Type B pancreatic cell (in vitro differentiated cells): ENCODE measurements around the gene MRPL24. TPM values are rescaled to one million over a fixed set of nuclear protein-coding genes. Genes with fewer than 3 reads are reported as not detected.

Source experiments
- DNase-seq: peaks from one replicate; pipeline ENCODE4 v3.0.0; 2021; ENCODE audit warnings: mixed read lengths; ENCODE audit not compliant: unreplicated experiment; ENCODE audit errors: extremely low spot score
- H3K27ac Mint-ChIP-seq: 2 replicates; pipeline ENCODE4 v1.8.0; 2021; ENCODE audit warnings: mild to moderate bottlenecking, mixed read lengths
- H3K27me3 Mint-ChIP-seq: 2 replicates; pipeline ENCODE4 v1.8.0; 2021; ENCODE audit warnings: mixed read lengths
- H3K36me3 Mint-ChIP-seq: 2 replicates; pipeline ENCODE4 v1.8.0; 2021; ENCODE audit warnings: mixed read lengths
- H3K4me1 Mint-ChIP-seq: one replicate; pipeline ENCODE4 v1.8.0; 2021; ENCODE audit warnings: mixed read lengths; ENCODE audit not compliant: unreplicated experiment
- H3K4me3 Mint-ChIP-seq: 2 replicates; pipeline ENCODE4 v1.8.0; 2021; ENCODE audit warnings: mild to moderate bottlenecking, mixed read lengths
- H3K9me3 Mint-ChIP-seq: 2 replicates; pipeline ENCODE4 v1.8.0; 2021; ENCODE audit warnings: mixed read lengths
- CTCF ChIP-seq: fragments of 200-600 bp; sonication (generic); conservative IDR thresholded peaks from 2 replicates; pipeline ENCODE4 v1.5.0; 2021; ENCODE audit warnings: antibody characterized with exemption, mild to moderate bottlenecking
- total RNA-seq: library from RNA; stranded (reverse); gene quantifications from 2 replicates; pipeline ENCODE4 v1.2.1, GENCODE V29; 2021; ENCODE audit warnings: low replicate concordance

The MRPL24 gene
- total RNA-seq, 1 donor from 2014 or later, result 58.6 TPM

GRCh38 chr1:156721535-156721934 lies 19.4 kb downstream of the MRPL24 start:
- H3K4me1 Mint-ChIP-seq, result peaks cover 6% of the 10 kb centered on the region
- no peak overlapping the region for H3K27ac Mint-ChIP-seq
- no peak for TF ChIP-seq CTCF
- H3K36me3 Mint-ChIP-seq, result peaks cover 20% of the 10 kb centered on the region
- H3K4me3 Mint-ChIP-seq, result no peak overlapping the region
- H3K27me3 Mint-ChIP-seq, result no peaks in the 10 kb centered on the region
- no peak for DNase-seq
- no peaks in the 10 kb centered on the region for H3K9me3 Mint-ChIP-seq

DNA sequence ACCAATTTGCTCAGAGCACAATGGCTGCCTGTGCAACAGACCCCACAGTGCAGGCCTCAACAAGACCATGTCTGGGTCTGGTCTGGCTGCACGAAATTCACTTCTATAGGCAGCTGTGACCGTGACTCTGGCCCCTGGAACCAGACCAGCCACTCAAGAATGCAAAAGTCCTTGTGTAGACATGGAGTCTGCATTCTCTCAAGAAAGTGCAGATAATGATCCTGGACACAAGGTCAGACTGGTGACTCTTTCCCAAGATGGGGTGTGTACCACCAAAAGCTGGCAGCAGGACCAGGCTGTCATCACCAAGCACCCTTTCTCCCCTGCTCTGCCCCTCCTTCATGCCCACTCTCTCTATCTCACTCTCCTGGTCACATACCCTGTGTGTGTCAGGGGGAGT lies 19.8 kb downstream of the MRPL24 start:
- H3K4me1 Mint-ChIP-seq, result peaks cover 6% of the 10 kb centered on the region

GRCh38 chr1:156717351-156717750 lies 23.5 kb downstream of the MRPL24 start:
- DNase-seq, result no peak
- Mint-ChIP-seq H3K27me3 (no peaks in the 10 kb centered on the region), H3K4me3 (no peak overlapping the region), H3K4me1 (peaks cover 17% of the 10 kb centered on the region), H3K9me3 (no peaks in the 10 kb centered on the region), H3K27ac (no peak overlapping the region), H3K36me3 (peaks cover 10% of the 10 kb centered on the region)
- no peak for TF ChIP-seq CTCF

More for the DNA sequence above, 19.8 kb downstream of the MRPL24 start:
- no peak overlapping the region for H3K27ac Mint-ChIP-seq
- no peak overlapping the region for H3K4me3 Mint-ChIP-seq
- H3K9me3 Mint-ChIP-seq, result no peaks in the 10 kb centered on the region
- no peak for DNase-seq
- peaks cover 20% of the 10 kb centered on the region for H3K36me3 Mint-ChIP-seq
- TF ChIP-seq CTCF, result no peak
- H3K27me3 Mint-ChIP-seq, result no peaks in the 10 kb centered on the region

DNA sequence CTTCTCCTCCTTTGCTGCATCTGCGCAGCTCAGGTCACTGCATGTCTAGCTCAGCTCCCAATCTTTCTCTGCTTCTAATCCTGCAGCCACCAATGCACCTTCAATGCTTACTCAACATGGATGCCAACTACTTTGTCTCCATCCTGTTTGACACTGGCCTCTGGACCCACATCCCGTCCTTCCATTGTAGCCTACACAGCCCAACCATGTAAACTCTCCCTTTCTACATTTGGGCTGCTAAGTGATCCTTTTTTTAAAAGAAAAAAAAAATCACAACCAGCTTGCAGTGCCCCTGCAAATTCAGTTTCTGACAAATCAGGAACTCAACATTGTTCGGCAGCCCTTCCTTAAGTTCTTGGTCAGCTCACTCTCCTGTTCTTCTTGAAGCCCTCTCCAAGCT lies 26.1 kb downstream of the MRPL24 start:
- Mint-ChIP-seq H3K27ac (no peak overlapping the region), H3K4me1 (peaks cover 39% of the 10 kb centered on the region), H3K36me3 (peaks cover 8% of the 10 kb centered on the region), H3K27me3 (no peaks in the 10 kb centered on the region), H3K4me3 (no peak overlapping the region), H3K9me3 (no peaks in the 10 kb centered on the region)
- DNase-seq, result no peak
- TF ChIP-seq CTCF, result no peak

GRCh38 chr1:156712626-156713025 lies 28.3 kb downstream of the MRPL24 start:
- Mint-ChIP-seq H3K9me3 (no peaks in the 10 kb centered on the region), H3K36me3 (peaks cover 7% of the 10 kb centered on the region), H3K4me3 (peak overlapping the region; percentile 34), H3K27me3 (no peaks in the 10 kb centered on the region), H3K4me1 (peaks cover 59% of the 10 kb centered on the region), H3K27ac (peak overlapping the region; percentile 70)
- TF ChIP-seq CTCF, result no peak
- DNase-seq, result no peak
